ENCODE data around the gene CLEC16A. TPM values are rescaled to one million over a fixed set of nuclear protein-coding genes. Genes with fewer than 3 reads are reported as not detected.

CLEC16A gene
- total and polyA plus RNA-seq, 2 experiments from 2014 or later: 9.9 to 24.1 TPM

DNA sequence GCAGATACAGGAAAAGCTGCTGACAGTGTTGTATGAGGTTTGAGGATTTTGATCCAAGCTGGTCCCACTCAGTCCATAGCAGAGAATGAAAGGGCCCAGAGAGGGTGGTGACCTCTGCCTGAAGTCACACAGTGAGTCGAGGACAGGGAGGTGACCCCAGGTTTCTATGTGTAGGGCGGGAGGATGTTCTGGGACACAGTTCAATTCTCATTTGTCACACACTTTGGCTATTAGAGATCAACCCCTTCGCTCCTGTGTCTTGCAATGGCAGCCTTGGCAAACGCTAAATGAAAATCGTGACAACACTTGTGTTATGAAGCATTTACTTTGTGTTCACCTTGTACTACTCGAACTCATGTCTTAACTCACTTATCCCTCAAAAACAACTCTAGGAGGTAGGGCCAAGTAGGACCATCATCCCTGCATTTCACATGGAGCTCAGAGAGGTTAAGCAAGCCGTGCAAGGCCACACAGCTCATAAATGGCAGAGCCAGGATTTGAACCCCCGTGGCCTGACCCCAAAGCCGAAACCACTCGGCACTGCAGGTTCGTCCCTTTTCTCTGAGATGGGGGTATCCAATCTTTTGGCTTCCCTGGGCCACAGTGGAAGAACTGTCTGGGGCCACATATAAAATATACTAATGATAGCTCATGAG lies 12.3 kb upstream of the CLEC16A start (continued):
- TF ChIP-seq, protein P1, sequence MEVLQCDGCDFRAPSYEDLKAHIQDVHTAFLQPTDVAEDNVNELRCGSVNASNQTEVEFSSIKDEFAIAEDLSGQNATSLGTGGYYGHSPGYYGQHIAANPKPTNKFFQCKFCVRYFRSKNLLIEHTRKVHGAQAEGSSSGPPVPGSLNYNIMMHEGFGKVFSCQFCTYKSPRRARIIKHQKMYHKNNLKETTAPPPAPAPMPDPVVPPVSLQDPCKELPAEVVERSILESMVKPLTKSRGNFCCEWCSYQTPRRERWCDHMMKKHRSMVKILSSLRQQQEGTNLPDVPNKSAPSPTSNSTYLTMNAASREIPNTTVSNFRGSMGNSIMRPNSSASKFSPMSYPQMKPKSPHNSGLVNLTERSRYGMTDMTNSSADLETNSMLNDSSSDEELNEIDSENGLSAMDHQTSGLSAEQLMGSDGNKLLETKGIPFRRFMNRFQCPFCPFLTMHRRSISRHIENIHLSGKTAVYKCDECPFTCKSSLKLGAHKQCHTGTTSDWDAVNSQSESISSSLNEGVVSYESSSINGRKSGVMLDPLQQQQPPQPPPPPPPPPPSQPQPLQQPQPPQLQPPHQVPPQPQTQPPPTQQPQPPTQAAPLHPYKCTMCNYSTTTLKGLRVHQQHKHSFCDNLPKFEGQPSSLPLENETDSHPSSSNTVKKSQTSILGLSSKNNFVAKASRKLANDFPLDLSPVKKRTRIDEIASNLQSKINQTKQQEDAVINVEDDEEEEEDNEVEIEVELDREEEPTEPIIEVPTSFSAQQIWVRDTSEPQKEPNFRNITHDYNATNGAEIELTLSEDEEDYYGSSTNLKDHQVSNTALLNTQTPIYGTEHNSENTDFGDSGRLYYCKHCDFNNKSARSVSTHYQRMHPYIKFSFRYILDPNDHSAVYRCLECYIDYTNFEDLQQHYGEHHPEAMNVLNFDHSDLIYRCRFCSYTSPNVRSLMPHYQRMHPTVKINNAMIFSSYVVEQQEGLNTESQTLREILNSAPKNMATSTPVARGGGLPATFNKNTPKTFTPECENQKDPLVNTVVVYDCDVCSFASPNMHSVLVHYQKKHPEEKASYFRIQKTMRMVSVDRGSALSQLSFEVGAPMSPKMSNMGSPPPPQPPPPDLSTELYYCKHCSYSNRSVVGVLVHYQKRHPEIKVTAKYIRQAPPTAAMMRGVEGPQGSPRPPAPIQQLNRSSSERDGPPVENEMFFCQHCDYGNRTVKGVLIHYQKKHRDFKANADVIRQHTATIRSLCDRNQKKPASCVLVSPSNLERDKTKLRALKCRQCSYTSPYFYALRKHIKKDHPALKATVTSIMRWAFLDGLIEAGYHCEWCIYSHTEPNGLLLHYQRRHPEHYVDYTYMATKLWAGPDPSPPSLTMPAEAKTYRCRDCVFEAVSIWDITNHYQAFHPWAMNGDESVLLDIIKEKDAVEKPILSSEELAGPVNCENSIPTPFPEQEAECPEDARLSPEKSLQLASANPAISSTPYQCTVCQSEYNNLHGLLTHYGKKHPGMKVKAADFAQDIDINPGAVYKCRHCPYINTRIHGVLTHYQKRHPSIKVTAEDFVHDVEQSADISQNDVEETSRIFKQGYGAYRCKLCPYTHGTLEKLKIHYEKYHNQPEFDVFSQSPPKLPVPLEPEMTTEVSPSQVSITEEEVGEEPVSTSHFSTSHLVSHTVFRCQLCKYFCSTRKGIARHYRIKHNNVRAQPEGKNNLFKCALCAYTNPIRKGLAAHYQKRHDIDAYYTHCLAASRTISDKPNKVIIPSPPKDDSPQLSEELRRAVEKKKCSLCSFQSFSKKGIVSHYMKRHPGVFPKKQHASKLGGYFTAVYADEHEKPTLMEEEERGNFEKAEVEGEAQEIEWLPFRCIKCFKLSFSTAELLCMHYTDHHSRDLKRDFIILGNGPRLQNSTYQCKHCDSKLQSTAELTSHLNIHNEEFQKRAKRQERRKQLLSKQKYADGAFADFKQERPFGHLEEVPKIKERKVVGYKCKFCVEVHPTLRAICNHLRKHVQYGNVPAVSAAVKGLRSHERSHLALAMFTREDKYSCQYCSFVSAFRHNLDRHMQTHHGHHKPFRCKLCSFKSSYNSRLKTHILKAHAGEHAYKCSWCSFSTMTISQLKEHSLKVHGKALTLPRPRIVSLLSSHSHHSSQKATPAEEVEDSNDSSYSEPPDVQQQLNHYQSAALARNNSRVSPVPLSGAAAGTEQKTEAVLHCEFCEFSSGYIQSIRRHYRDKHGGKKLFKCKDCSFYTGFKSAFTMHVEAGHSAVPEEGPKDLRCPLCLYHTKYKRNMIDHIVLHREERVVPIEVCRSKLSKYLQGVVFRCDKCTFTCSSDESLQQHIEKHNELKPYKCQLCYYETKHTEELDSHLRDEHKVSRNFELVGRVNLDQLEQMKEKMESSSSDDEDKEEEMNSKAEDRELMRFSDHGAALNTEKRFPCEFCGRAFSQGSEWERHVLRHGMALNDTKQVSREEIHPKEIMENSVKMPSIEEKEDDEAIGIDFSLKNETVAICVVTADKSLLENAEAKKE (CRISPR knock-in tag; IDR thresholded peaks at IDR 0.05): no peak
- TF ChIP-seq ZNF331 (CRISPR knock-in tag; IDR thresholded peaks at IDR 0.05; ENCODE audit: low read depth) (no peak), CREB1 (CRISPR knock-in tag; IDR thresholded peaks at IDR 0.05; ENCODE audit: low read depth) (no peak), ZNF114 (CRISPR knock-in tag; IDR thresholded peaks at IDR 0.05) (no peak), JUNB (IDR thresholded peaks at IDR 0.05; ENCODE audit: unreplicated experiment) (no peak), STAT1 (IDR thresholded peaks at IDR 0.05; ENCODE audit: unreplicated experiment) (no peak)

DNA sequence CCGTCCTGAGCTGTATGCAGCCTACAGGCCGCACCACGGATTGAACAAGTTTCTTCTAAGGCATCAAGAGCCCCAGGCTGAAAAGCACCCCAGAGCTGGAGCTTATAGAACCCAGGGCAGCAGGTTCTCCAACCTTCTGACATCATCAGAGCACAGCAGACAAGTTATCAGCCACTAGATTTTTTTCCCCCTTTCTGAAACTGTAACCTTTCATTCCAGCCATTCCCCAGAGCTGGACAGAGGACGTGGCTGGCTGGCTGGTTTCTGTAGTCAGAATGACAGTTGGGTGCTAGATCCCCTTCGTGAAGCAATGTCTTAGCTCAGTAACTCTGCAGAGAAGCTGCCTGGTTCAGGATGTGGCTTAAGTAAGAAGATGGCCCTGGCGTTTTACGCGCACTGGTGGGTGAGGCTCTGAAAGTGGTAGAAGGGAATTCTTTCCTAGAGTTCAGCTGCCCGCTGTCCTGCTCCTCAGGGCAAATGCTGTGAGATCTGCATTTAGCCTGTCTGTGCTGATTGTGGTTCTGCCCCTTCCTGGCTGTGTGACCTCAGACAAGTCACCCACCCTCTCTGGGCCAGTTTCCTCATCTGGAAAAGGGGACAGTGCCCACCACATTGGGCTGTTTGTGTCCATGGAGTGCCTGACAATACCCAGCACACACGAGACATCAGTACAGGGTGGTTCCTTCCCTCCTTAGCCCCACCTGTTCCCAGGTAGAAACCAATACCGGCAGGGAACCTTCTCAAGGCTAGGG lies 11.2 kb upstream of the CLEC16A start:
- no peak overlapping the region for H3K27ac Mint-ChIP-seq
- DNase-seq (ENCODE audit: low spot score) (no peak), ATAC-seq (no peak)
- H3F3A ChIP-seq (replicated peaks; ENCODE audit: low read depth): no peaks in the 10 kb centered on the region
- H3K27me3 Mint-ChIP-seq (ENCODE audit: insufficient read depth, low read depth, poor library complexity): peaks cover 3% of the 10 kb centered on the region
- no peak overlapping the region for H2AFZ ChIP-seq
- no peaks in the 10 kb centered on the region for H3K9me2 ChIP-seq (ENCODE audit: insufficient read depth)
- H3K9me3 Mint-ChIP-seq: no peaks in the 10 kb centered on the region
- H3K4me3 Mint-ChIP-seq: no peak overlapping the region
- no peaks in the 10 kb centered on the region; the same call in 1 of the 2 replicates for H3K36me3 ChIP-seq (ENCODE audit: insufficient read depth)
- H3K4me1 Mint-ChIP-seq: no peaks in the 10 kb centered on the region
- H3K4me3 ChIP-seq: no peak overlapping the region
- peaks cover 31% of the 10 kb centered on the region for H4K20me1 ChIP-seq (replicated peaks; ENCODE audit: insufficient read depth)
- H3K36me3 Mint-ChIP-seq (ENCODE audit: low read depth): peaks cover under 1% of the 10 kb centered on the region; the same call in 2 of the 3 replicates
- no peaks in the 10 kb centered on the region for H3K4me1 ChIP-seq (ENCODE audit: insufficient read depth)
- H3K27ac ChIP-seq (ENCODE audit: low read depth): no peak overlapping the region
- H3K27me3 ChIP-seq (ENCODE audit: insufficient read depth): no peaks in the 10 kb centered on the region
- H3K79me2 ChIP-seq (replicated peaks; ENCODE audit: insufficient read depth): peaks cover 20% of the 10 kb centered on the region
- no peak overlapping the region for H3K4me2 ChIP-seq
- TF ChIP-seq JUNB (IDR thresholded peaks at IDR 0.05; ENCODE audit: unreplicated experiment) (no peak), EZH2 (IDR thresholded peaks at IDR 0.05; ENCODE audit: low read depth, unreplicated experiment) (no peak), STAT1 (IDR thresholded peaks at IDR 0.05; ENCODE audit: unreplicated experiment) (no peak), ZNF331 (CRISPR knock-in tag; IDR thresholded peaks at IDR 0.05; ENCODE audit: low read depth) (no peak)
- TF ChIP-seq, protein P2, sequence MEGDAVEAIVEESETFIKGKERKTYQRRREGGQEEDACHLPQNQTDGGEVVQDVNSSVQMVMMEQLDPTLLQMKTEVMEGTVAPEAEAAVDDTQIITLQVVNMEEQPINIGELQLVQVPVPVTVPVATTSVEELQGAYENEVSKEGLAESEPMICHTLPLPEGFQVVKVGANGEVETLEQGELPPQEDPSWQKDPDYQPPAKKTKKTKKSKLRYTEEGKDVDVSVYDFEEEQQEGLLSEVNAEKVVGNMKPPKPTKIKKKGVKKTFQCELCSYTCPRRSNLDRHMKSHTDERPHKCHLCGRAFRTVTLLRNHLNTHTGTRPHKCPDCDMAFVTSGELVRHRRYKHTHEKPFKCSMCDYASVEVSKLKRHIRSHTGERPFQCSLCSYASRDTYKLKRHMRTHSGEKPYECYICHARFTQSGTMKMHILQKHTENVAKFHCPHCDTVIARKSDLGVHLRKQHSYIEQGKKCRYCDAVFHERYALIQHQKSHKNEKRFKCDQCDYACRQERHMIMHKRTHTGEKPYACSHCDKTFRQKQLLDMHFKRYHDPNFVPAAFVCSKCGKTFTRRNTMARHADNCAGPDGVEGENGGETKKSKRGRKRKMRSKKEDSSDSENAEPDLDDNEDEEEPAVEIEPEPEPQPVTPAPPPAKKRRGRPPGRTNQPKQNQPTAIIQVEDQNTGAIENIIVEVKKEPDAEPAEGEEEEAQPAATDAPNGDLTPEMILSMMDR (conservative IDR thresholded peaks at IDR 0.05; ENCODE audit: low read depth in 2 of 2): no peak
- TF ChIP-seq, protein P3, sequence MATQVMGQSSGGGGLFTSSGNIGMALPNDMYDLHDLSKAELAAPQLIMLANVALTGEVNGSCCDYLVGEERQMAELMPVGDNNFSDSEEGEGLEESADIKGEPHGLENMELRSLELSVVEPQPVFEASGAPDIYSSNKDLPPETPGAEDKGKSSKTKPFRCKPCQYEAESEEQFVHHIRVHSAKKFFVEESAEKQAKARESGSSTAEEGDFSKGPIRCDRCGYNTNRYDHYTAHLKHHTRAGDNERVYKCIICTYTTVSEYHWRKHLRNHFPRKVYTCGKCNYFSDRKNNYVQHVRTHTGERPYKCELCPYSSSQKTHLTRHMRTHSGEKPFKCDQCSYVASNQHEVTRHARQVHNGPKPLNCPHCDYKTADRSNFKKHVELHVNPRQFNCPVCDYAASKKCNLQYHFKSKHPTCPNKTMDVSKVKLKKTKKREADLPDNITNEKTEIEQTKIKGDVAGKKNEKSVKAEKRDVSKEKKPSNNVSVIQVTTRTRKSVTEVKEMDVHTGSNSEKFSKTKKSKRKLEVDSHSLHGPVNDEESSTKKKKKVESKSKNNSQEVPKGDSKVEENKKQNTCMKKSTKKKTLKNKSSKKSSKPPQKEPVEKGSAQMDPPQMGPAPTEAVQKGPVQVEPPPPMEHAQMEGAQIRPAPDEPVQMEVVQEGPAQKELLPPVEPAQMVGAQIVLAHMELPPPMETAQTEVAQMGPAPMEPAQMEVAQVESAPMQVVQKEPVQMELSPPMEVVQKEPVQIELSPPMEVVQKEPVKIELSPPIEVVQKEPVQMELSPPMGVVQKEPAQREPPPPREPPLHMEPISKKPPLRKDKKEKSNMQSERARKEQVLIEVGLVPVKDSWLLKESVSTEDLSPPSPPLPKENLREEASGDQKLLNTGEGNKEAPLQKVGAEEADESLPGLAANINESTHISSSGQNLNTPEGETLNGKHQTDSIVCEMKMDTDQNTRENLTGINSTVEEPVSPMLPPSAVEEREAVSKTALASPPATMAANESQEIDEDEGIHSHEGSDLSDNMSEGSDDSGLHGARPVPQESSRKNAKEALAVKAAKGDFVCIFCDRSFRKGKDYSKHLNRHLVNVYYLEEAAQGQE (IDR thresholded peaks at IDR 0.05; ENCODE audit: unreplicated experiment): no peak
- TF ChIP-seq, protein P4, sequence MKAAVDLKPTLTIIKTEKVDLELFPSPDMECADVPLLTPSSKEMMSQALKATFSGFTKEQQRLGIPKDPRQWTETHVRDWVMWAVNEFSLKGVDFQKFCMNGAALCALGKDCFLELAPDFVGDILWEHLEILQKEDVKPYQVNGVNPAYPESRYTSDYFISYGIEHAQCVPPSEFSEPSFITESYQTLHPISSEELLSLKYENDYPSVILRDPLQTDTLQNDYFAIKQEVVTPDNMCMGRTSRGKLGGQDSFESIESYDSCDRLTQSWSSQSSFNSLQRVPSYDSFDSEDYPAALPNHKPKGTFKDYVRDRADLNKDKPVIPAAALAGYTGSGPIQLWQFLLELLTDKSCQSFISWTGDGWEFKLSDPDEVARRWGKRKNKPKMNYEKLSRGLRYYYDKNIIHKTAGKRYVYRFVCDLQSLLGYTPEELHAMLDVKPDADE (IDR thresholded peaks at IDR 0.05): no peak

All from GM23338 (cell line).